Muscle of arm (tissue), 14 donors: ENCODE data around the gene MFRP. TPM values are rescaled to one million over a fixed set of nuclear protein-coding genes. Genes with fewer than 3 reads are reported as not detected.
"Not testable (repeated sequence)": the region's sequence is repeated elsewhere in the genome, so short reads cannot be mapped to it uniquely, and the experiment has no call there.

Experiments used
- DNase-seq: peaks from one replicate; pipeline ENCODE4 v3.0.0-alpha.2; 2013
- long read RNA-seq, 11 donors: transcript quantifications; one replicate each; lab custom pipeline, GENCODE V29; 2026
- polyA plus RNA-seq, 12 donors: library from polyadenylated mRNA; unstranded; fragments of 120-200 nt; gene quantifications; one replicate each; pipeline ENCODE4 v1.2.1, GENCODE V29; 2013; ENCODE audit not compliant: insufficient read length in 12 of 12

MFRP gene
- polyA plus RNA-seq = not detected
- long read RNA-seq, donor 1 = 0 reads
- long read RNA-seq, donor 2 = 0 reads
- long read RNA-seq, donor 3 = 0 reads
- long read RNA-seq, donor 4 = 0 reads
- long read RNA-seq, donor 5 = 0 reads
- long read RNA-seq, donor 6 = 0 reads
- long read RNA-seq, donor 7 = 0 reads
- long read RNA-seq, donor 8 = 0 reads
- long read RNA-seq, donor 9 = 0 reads
- long read RNA-seq, donor 10 = 0 reads
- long read RNA-seq, donor 11 = 0 reads

DNA sequence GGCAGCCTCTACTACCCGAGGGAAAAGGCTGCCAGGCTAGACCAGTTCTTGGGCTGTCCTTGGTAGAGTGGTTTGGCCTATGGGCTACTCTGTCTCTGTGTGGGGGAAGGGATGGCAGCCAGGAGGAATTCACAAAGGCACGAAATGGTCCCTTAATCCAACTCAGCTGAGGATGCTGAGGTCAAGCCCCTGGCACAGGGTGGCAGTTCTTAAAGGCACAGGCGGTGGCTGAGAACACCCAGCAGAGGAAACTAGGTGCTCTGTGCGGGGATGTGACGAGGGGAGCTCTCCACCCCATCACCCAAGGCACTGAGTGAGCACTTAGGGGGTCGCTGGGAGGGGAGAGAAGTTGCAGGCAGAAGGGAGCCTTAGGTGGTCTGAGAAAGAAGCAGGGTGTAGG, at the start of gene MFRP:
MFRP (minus strand) TSS at position 101 of the 400 bp plus-strand sequence. CDS start 192 bp downstream, outside the sequence.
- DNase-seq = no peak

GRCh38 chr11:119391275-119391674, 44.8 kb upstream of the MFRP start:
- DNase-seq = no peak

DNA sequence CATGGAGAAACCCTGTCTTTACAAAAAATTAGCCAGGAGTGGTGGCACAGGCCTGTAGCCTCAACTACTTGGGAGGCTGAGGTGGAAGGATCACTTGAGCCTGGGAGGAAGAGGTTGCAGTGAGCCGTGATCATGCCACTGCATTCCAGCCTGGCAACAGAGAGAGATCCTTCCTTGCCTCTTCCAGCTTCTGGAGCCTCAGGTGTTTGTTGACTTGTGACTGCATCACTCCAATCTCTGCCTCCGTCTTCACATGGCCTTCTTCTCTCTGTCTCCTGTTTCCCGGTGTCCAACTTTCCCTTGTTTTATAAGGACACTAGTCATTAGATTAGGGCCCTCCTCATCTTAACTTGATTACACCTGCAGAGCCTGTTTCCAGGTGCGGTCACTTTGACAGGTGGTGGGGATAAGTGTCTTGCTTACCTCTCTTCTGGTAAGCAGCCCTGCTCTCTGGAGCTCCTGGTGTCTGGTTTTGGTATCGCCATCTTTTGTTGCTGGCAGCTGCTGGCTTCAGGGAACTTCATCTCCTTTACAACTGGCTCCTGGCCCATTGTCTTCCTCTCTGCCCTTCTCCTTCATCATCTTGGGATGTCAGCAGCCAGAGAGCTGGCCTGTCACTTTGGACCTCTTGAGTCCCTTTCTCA, 43.2 kb upstream of the MFRP start:
- DNase-seq = no peak

GRCh38 chr11:119388103-119388502, 41.6 kb upstream of the MFRP start:
- no peak for DNase-seq

GRCh38 chr11:119384332-119384731, 37.8 kb upstream of the MFRP start:
- DNase-seq = no peak

- not testable (repeated sequence) for DNase-seq
Measured at GRCh38 chr11:119382513-119382912, 36.0 kb upstream of the MFRP start.

DNA sequence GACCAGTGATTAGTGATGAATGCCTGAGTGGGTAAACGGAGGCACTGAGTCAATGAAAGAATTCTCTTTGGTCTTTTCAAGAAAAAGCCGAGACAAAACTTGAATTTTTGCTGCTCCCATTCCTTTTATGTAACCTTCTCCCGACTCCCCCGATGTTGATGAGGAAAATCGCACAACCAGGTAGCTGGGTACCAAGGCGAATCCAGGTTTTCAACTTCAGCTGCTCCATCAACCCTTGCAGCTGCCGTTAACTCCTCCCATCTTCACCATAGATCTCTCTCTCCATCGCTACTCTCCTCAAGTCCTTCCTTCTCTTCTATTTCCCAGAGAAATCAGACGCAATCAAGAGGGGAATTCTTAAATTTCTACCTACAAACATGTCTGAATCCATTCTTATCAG, 35.6 kb upstream of the MFRP start:
- DNase-seq = no peak

DNA sequence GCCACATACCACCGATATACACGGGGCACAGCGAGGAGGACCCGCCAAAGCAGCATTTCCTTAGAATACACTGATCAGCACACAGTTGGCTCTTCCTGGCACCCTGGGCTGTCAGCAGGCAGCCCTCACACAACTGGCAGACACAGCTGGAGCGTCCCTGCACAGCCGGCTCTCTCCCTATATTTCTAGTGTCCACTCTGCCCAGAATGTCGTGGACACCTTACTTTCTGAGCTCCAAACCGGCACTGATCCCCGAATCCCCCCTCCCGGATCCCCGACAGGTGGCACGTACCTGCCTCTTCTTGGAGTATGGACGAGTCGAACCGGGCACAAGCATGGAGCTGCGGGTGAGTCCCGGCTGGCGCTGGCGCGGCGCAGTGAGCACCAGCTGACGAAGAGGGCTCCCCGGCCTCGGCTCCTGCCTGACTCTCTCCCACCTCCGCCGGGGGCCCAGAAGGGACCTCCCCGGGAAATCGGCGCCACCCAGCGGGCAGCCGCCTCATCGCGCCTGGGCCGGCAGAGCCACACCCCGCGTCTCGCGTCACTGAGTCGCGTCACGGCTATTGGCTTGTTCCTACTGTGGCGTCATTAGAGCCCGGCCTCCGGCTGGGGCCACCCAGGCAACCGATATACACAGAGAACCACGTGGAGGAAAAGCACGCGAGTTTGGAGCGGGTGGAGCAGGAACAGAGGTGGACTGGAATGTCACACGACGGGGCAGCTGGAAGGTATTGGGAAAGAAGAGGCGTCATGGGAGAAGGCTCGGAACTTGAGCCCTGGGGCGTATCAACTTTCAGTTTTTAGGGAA, 34.9 kb upstream of the MFRP start, which contains the start of gene USP2:
USP2 (minus strand) TSS at position 510 of the 808 bp plus-strand sequence. CDS start 8,210 bp downstream, outside the sequence.
- DNase-seq = peak; percentile 96

GRCh38 chr11:119380827-119381180, 34.3 kb upstream of the MFRP start:
- no peak for DNase-seq

GRCh38 chr11:119380160-119380826, 33.8 kb upstream of the MFRP start:
- DNase-seq = no peak

GRCh38 chr11:119378851-119379465, 32.5 kb upstream of the MFRP start:
- no peak for DNase-seq

- DNase-seq = no peak
Measured at GRCh38 chr11:119377961-119378667, 31.6 kb upstream of the MFRP start.

- no peak for DNase-seq
Measured at GRCh38 chr11:119377112-119377901, 30.8 kb upstream of the MFRP start.

DNA sequence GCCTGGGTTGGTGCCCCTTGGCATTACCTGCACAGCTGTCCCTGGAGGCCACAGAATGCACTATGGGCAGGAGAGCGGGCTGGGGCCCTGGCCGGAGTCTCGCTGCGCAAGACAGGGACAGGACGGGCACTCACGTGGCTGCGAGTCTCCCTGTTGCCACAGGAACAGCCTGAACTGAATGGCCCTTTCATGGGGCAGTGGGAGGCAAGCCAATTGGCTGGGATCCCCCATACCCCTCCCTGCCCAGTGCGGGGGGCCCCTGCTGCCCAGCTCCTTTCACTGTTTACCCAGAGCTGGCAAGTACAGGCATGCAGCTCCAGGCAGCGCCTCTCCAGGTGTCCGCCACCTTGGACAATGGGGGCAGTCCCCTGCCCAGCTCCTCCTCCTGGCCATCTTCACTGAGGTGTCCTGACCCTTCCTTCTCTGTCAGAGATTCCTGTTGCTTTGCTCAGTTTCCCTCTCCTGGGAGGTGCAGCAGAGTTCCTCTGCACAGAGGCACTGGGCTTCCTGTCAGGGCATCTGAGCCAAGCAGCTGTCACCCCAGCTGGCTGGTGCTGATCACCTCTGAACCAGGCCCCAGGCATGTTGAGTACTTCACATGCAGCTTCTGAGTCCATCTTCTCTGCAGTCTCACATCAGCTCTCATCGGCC, 29.8 kb upstream of the MFRP start:
- DNase-seq = no peak

GRCh38 chr11:119375337-119376196, 29.1 kb upstream of the MFRP start:
- peak; percentile 53 for DNase-seq

GRCh38 chr11:119374632-119375336, 28.3 kb upstream of the MFRP start:
- DNase-seq = no peak

- peak; percentile 75 for DNase-seq
Measured at GRCh38 chr11:119373921-119374631, 27.6 kb upstream of the MFRP start.
